Stomach (tissue), 9 donors: Measurements from ENCODE around the gene AP1M2. TPM values are rescaled to one million over a fixed set of nuclear protein-coding genes. Genes with fewer than 3 reads are reported as not detected.
"Not testable (repeated sequence)": the region's sequence is repeated elsewhere in the genome, so short reads cannot be mapped to it uniquely, and the experiment has no call there.

Experiments
- DNase-seq, 2 donors: peaks; one replicate each; pipeline versions ENCODE4 v3.0.0 to v3.0.0-alpha.2; 2013 to 2019
- H3K27ac ChIP-seq, 5 donors: fragments of 200-600 bp in 4 of 5; sonication (generic) in 4 of 5; one replicate each; pipeline ENCODE4 v1.5.1; 2013 to 2019; ENCODE audit warnings: mild to moderate bottlenecking in 1 of 5, moderate library complexity in 1 of 5
- H3K27me3 ChIP-seq, 3 donors: fragments of 200-600 bp; sonication (generic); one replicate each; pipeline ENCODE4 v1.5.1; 2017 to 2019; ENCODE audit warnings: mixed run types in 1 of 3
- H3K36me3 ChIP-seq, 4 donors: fragments of 200-600 bp; sonication (generic); 1 replicate in 3 of 4; 2 replicates in 1 of 4; pipeline ENCODE4 v1.5.1; 2016 to 2019
- H3K4me1 ChIP-seq, 4 donors: fragments of 200-600 bp; sonication (generic); one replicate each; pipeline ENCODE4 v1.5.1; 2016 to 2019
- H3K4me3 ChIP-seq, 4 donors: fragments of 200-600 bp; sonication (generic) in 3 of 4; one replicate each; pipeline ENCODE4 v1.5.1; 2016 to 2019; ENCODE audit warnings: mild to moderate bottlenecking in 1 of 4
- H3K9me3 ChIP-seq, 4 donors: fragments of 200-600 bp; sonication (generic); one replicate each; pipeline ENCODE4 v1.5.1; 2016 to 2019
- CTCF ChIP-seq, 7 experiments: fragments of 450-650 bp in 4 of 7; fragments of 200-600 bp in 3 of 7; sonication (generic) in 3 of 7; IDR thresholded peaks; one replicate each; pipeline ENCODE4 v1.5.1; 2016 to 2019; ENCODE audit warnings: antibody characterized with exemption in 7 of 7, control low read depth in 2 of 7, mild to moderate bottlenecking in 1 of 7
- EP300 ChIP-seq: sonication (generic); formaldehyde crosslinking; IDR thresholded peaks from one replicate; pipeline ENCODE4 v1.6.1; 2017; ENCODE audit warnings: antibody characterized with exemption
- POLR2A ChIP-seq, 4 donors: fragments of 450-650 bp; IDR thresholded peaks; one replicate each; pipeline ENCODE4 v1.6.1; 2016; ENCODE audit warnings: antibody characterized with exemption in 4 of 4, control low read depth in 2 of 4, mild to moderate bottlenecking in 1 of 4, moderate library complexity in 1 of 4
- POLR2AphosphoS5 ChIP-seq, 3 donors: sonication (generic); formaldehyde crosslinking; IDR thresholded peaks; one replicate each; pipeline ENCODE4 v1.6.1; 2016; ENCODE audit warnings: antibody characterized with exemption in 3 of 3
- WGBS, 5 donors: extraction: QIAGEN DNeasy Blood & Tissue Kit in 3 of 5; methylation state at CpG; one replicate each; pipeline versions ENCODE4 v1.1.5 to v1.1.7; 2013 to 2018; 5-methylcytosine and 5-hydroxymethylcytosine counted together
- intact Hi-C: fragments of 100-400 bp; cut with DNase I; formaldehyde crosslinking; loops from one replicate; pipeline ENCODE4 v1.15.1; 2023; ENCODE audit warnings: low total_unique reads
- polyA plus RNA-seq, 3 donors: library from polyadenylated mRNA; stranded (reverse); fragments of 200-250 nt; gene quantifications; one replicate each; pipeline ENCODE4 v1.2.3, GENCODE V29; 2013
- total RNA-seq, 5 donors: library from RNA; depleted of rRNA; stranded (reverse); fragments of >200 nt; gene quantifications; one replicate each; pipeline versions ENCODE4 v1.1.0 to v1.2.3, GENCODE V29; 2014 to 2016
- donor health status: healthy with polysubstance abuse.
- donor health status: Bipolar disorder and iron deficiency.
- donor health status: healthy.

The AP1M2 gene
- total and polyA plus RNA-seq, 8 donors: 11.7 to 687 (median 68.3) TPM

DNA sequence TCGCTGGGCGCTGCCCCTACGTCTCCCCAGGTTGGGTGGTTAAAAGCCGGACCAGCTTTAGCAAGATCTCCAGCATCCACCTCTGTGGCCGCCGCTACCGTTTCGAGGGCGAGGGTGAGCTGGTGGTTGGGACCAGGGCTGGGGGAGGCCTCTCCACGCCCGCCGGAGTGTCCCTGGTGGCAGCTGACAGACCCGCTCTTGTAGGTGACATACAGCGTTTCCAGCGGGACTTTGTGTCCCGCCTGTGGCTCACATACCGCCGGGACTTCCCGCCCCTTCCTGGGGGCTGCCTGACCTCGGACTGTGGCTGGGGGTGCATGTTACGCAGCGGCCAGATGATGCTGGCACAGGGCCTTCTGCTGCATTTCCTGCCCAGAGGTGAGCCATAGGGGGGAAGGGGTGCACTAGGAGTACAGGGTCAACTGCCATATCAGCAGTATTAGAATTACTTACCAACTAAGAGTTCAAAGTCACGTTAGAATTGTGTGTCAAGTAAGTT, 42.3 kb downstream of the AP1M2 start:
- peak in 1 of 2 donors; percentile 39 for DNase-seq
- Histone ChIP-seq H3K36me3 (peaks cover 19 to 39% (median 36%) of the 10 kb centered on the region in 4 donors), H3K27ac (peak overlapping the region; percentile 90 to 96 (median 92)), H3K9me3 (no peaks in the 10 kb centered on the region), H3K4me3 (peak overlapping the region; percentile 74 to 100 (median 91)), H3K4me1 (peaks cover 14 to 33% (median 25%) of the 10 kb centered on the region in 4 donors), H3K27me3 (peaks cover 0 to 6% (median 0%) of the 10 kb centered on the region in 3 donors)
- intact Hi-C loops: no loop called here
- 42 to 51% (median 50%) methylated on average over 23 of the region's 23 CpGs for WGBS, 5 donors
- TF ChIP-seq EP300: no peak
- no peak for TF ChIP-seq CTCF (IDR thresholded peaks at IDR 0.05)

- TF ChIP-seq POLR2A (IDR thresholded peaks at IDR 0.05) (no peak), CTCF (IDR thresholded peaks at IDR 0.05) (no peak), POLR2AphosphoS5 (IDR thresholded peaks at IDR 0.05) (no peak), EP300 (no peak)
- Histone ChIP-seq H3K4me3 (peak overlapping the region; percentile 74 to 100 (median 91)), H3K27ac (peak overlapping the region; percentile 90 to 96 (median 92)), H3K36me3 (peaks cover 14 to 34% (median 31%) of the 10 kb centered on the region in 4 donors), H3K27me3 (peaks cover 0 to 11% (median 0%) of the 10 kb centered on the region in 3 donors), H3K4me1 (peaks cover 14 to 33% (median 25%) of the 10 kb centered on the region in 4 donors), H3K9me3 (no peaks in the 10 kb centered on the region)
- intact Hi-C loops: no loop called here
- WGBS, 5 donors: 14 to 60% (median 19%) methylated on average over 6 to 22 of the region's 22 CpGs
- DNase-seq: peak; percentile 66 to 72
These were observed 42.8 kb downstream of the AP1M2 start for GRCh38 chr19:10544242-10544752.

- no peak for TF ChIP-seq EP300
- TF ChIP-seq POLR2A (IDR thresholded peaks at IDR 0.05): peak in 1 of 4 donors; percentile 31
- no peak for TF ChIP-seq CTCF (IDR thresholded peaks at IDR 0.05)
- TF ChIP-seq POLR2AphosphoS5 (IDR thresholded peaks at IDR 0.05): peak; percentile 24 to 83 (median 79)
- Histone ChIP-seq H3K36me3 (peaks cover 7 to 27% (median 25%) of the 10 kb centered on the region in 4 donors), H3K27me3 (peaks cover 0 to 12% (median 0%) of the 10 kb centered on the region in 3 donors), H3K4me1 (peaks cover 14 to 33% (median 25%) of the 10 kb centered on the region in 4 donors), H3K4me3 (peak within 1 kb of the TSS; percentile 74 to 100 (median 91)), H3K9me3 (no peaks in the 10 kb centered on the region), H3K27ac (peak within 1 kb of the TSS; percentile 90 to 96 (median 92))
- intact Hi-C loops: no loop called here
- WGBS, 5 donors: 1 to 5% (median 1%) methylated on average over 7 to 79 of the region's 79 CpGs
- DNase-seq: peak; percentile 96
These were observed 43.5 kb downstream of the AP1M2 start, which contains the start of gene ATG4D for GRCh38 chr19:10543420-10544241. ATG4D (plus strand) TSS chr19:10543904; CDS start chr19:10544091, 187 bp downstream.

DNA sequence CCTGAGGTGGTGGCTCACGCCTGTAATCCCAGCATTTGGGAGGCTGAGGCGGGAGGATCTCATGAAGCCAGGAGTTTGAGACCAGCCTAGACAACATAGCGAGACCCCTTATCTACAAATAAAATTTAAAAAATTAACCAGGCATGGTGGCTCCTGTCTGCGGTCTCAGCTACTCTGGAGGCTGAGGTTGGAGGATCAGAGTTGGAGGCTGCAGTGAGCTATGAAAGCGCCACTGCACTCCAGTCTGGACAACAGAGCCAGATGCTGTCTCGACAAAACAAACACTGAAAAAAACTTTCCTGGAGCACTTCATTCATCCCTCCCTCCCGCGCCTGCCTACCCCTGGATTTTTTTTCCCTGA, 44.1 kb downstream of the AP1M2 start:
- no peak for TF ChIP-seq POLR2AphosphoS5 (IDR thresholded peaks at IDR 0.05)
- no peak for TF ChIP-seq CTCF (IDR thresholded peaks at IDR 0.05)
- TF ChIP-seq EP300: no peak
- no peak for TF ChIP-seq POLR2A (IDR thresholded peaks at IDR 0.05)
- 43 to 55% (median 47%) methylated on average over 8 of the region's 8 CpGs for WGBS, 5 donors
- peak overlapping the region in 4 of 5 donors; percentile 91 to 96 (median 93) for H3K27ac ChIP-seq
- no peaks in the 10 kb centered on the region for H3K9me3 ChIP-seq
- H3K27me3 ChIP-seq: peaks cover 0 to 15% (median 0%) of the 10 kb centered on the region in 3 donors
- peak overlapping the region; percentile 74 to 100 (median 91) for H3K4me3 ChIP-seq
- DNase-seq: no peak
- intact Hi-C loops: no loop called here
- peaks cover 14 to 33% (median 25%) of the 10 kb centered on the region in 4 donors for H3K4me1 ChIP-seq
- peaks cover 3 to 22% (median 19%) of the 10 kb centered on the region in 4 donors for H3K36me3 ChIP-seq

- H3K27ac ChIP-seq, H3K4me1 ChIP-seq, DNase-seq, H3K4me3 ChIP-seq, H3K9me3 ChIP-seq, H3K36me3 ChIP-seq, intact Hi-C loops: not testable (repeated sequence)
- peaks cover 0 to 40% (median 4%) of the 10 kb centered on the region in 3 donors for H3K27me3 ChIP-seq
- WGBS, 5 donors: 64 to 71% (median 64%) methylated on average over 9 of the region's 9 CpGs
These were observed 48.1 kb downstream of the AP1M2 start for GRCh38 chr19:10539016-10539415.
